GM23338 (cell line): ENCODE data around the gene ZNRF1.

Source experiments
- CREB1 ChIP-seq: fragments of 250-450 bp; sonication (Bioruptor Pico); IDR thresholded peaks from 2 replicates; pipeline ENCODE4 v1.5.0; 2020; ENCODE audit warnings: low read depth, mild to moderate bottlenecking, moderate library complexity
- CTCF ChIP-seq, 2 experiments: fragments of 200-600 bp in 1 of 2; sonication (generic) in 1 of 2; conservative IDR thresholded peaks; 2 replicates each; pipeline versions ENCODE4 v1.5.1 to v1.6.1; 2016 to 2017; ENCODE audit warnings: antibody characterized with exemption in 2 of 2, low read depth in 2 of 2, mild to moderate bottlenecking in 2 of 2, moderate library complexity in 1 of 2
- ETS1 ChIP-seq: IDR thresholded peaks from 2 replicates; pipeline ENCODE4 v1.6.1; 2016; ENCODE audit warnings: antibody characterized with exemption
- EZH2 ChIP-seq: fragments of 200-600 bp; sonication (generic); IDR thresholded peaks from one replicate; pipeline ENCODE4 v1.8.0; 2017; ENCODE audit warnings: antibody characterized with exemption, mild to moderate bottlenecking, low read depth; ENCODE audit not compliant: unreplicated experiment
- EZH2phosphoT487 ChIP-seq: fragments of 200-600 bp; sonication (generic); IDR thresholded peaks from one replicate; pipeline ENCODE4 v1.8.1; 2018; ENCODE audit warnings: antibody characterized with exemption; ENCODE audit not compliant: unreplicated experiment
- JUNB ChIP-seq: IDR thresholded peaks from one replicate; pipeline ENCODE4 v1.6.1; 2016; ENCODE audit warnings: antibody characterized with exemption; ENCODE audit not compliant: unreplicated experiment
- POLR2AphosphoS5 ChIP-seq: IDR thresholded peaks from 2 replicates; pipeline ENCODE4 v1.6.1; 2016; ENCODE audit warnings: antibody characterized with exemption, low read depth
- STAT1 ChIP-seq: IDR thresholded peaks from one replicate; pipeline ENCODE4 v1.6.1; 2016; ENCODE audit warnings: antibody characterized with exemption; ENCODE audit not compliant: unreplicated experiment
- ZNF114 ChIP-seq: fragments of 250-450 bp; sonication (Bioruptor Pico); IDR thresholded peaks from 2 replicates; pipeline ENCODE4 v1.5.0; 2020; ENCODE audit warnings: mild to moderate bottlenecking, moderate library complexity
- ZNF331 ChIP-seq: fragments of 250-450 bp; sonication (Bioruptor Pico); IDR thresholded peaks from 2 replicates; pipeline ENCODE4 v1.5.0; 2020; ENCODE audit warnings: low read depth, mild to moderate bottlenecking, moderate library complexity
- TF ChIP-seq, protein P1 (sequence below): IDR thresholded peaks from one replicate; pipeline ENCODE4 v1.6.1; 2018; ENCODE audit warnings: antibody characterized with exemption; ENCODE audit not compliant: unreplicated experiment

- TF ChIP-seq CTCF (conservative IDR thresholded peaks at IDR 0.05; ENCODE audit: low read depth in 2 of 2) (no peak), EZH2 (no peak), POLR2AphosphoS5 (no peak), CREB1 (no peak), EZH2phosphoT487 (no peak), JUNB (no peak), ZNF114 (CRISPR knock-in tag) (no peak), ETS1 (no peak), STAT1 (no peak), ZNF331 (CRISPR knock-in tag) (no peak)
- TF ChIP-seq, protein P1, sequence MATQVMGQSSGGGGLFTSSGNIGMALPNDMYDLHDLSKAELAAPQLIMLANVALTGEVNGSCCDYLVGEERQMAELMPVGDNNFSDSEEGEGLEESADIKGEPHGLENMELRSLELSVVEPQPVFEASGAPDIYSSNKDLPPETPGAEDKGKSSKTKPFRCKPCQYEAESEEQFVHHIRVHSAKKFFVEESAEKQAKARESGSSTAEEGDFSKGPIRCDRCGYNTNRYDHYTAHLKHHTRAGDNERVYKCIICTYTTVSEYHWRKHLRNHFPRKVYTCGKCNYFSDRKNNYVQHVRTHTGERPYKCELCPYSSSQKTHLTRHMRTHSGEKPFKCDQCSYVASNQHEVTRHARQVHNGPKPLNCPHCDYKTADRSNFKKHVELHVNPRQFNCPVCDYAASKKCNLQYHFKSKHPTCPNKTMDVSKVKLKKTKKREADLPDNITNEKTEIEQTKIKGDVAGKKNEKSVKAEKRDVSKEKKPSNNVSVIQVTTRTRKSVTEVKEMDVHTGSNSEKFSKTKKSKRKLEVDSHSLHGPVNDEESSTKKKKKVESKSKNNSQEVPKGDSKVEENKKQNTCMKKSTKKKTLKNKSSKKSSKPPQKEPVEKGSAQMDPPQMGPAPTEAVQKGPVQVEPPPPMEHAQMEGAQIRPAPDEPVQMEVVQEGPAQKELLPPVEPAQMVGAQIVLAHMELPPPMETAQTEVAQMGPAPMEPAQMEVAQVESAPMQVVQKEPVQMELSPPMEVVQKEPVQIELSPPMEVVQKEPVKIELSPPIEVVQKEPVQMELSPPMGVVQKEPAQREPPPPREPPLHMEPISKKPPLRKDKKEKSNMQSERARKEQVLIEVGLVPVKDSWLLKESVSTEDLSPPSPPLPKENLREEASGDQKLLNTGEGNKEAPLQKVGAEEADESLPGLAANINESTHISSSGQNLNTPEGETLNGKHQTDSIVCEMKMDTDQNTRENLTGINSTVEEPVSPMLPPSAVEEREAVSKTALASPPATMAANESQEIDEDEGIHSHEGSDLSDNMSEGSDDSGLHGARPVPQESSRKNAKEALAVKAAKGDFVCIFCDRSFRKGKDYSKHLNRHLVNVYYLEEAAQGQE: no peak
These were observed 33.8 kb downstream of the ZNRF1 start for GRCh38 chr16:75032655-75033054.
